Measurements from ENCODE around the gene HTR2C. TPM values are rescaled to one million over a fixed set of nuclear protein-coding genes. Genes with fewer than 3 reads are reported as not detected.

The HTR2C gene
- total RNA-seq, 1 donor from 2014 or later, result not detected

DNA sequence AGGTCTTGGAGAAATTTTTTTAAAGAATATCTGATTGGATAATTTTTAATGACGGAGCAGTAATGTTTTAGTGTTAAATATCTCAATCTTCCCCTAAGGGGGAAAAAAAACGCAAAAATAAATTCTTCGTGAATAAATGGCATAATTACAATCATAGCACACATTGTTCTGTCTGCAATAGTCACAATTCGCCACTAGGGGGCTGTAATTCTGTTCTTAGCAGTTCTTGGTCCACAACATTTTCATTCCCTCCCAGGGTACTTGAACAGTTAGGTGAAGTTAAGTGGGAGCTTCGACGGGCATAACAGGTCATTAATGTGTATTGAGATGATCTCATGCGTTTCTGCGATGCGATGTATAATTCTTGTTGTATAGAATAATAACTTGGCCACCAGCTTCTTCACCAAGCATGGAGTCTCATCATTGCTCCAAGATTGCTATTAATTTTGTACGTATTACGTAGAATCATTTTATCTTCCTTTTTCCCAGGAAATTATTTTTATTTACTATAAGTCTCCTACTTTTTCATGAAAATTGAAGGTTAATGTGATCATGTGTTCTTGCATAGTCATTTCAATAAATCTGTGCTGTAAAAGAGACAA lies 27.2 kb downstream of the HTR2C start:
- ATAC-seq, result peak; percentile 57
- no peak for DNase-seq
- Histone ChIP-seq H3K9me3 (no peaks in the 10 kb centered on the region), H3K4me3 (no peak overlapping the region), H3K4me1 (no peaks in the 10 kb centered on the region), H3K27ac (no peak overlapping the region), H3K27me3 (no peaks in the 10 kb centered on the region), H3K36me3 (no peaks in the 10 kb centered on the region)
- TF ChIP-seq CTCF (IDR thresholded peaks at IDR 0.05), result peak; percentile 68
- intact Hi-C loops (cut with DNase I), result no loop called here

DNA sequence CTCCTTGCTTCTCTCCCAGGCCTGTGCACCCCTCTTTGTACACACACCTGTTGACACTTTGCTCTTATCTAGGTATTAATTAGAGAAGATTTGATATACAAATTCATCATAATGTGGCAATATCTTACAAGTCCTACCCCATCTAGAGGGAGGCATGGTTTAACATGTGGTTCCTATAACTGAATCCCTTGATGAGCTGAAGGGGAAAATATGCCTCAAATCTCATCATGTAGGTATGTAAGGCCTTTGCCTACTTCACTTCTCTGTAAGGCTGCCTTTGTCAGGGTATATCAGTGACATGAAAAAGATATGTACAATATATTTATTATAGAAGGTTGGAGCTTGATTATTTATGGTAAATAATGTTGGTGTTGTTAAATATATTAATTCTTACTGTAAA lies 31.9 kb downstream of the HTR2C start:
- no peaks in the 10 kb centered on the region for H3K9me3 ChIP-seq
- intact Hi-C loops (cut with DNase I), result no loop called here

DNA sequence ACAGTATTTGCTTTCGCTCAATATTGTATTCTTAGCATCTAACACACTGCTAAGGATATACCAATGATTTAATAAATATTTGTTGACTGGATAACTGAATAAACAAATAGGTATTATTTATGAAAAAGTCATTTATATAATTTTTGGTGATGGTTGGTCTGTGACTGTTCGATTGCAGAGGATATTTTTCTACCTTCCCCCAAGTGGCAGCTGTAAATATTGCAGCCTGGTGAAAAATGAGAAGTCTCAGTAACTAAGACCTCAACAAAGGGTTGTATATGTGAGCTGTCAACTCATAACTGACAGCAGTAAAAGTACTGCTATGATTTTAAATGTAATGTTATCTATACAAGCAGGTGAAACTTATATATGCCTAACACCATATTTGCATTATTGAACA lies 36.0 kb downstream of the HTR2C start:
- Histone ChIP-seq H3K9me3 (no peaks in the 10 kb centered on the region), H3K4me3 (no peak overlapping the region), H3K4me1 (no peaks in the 10 kb centered on the region), H3K36me3 (no peaks in the 10 kb centered on the region), H3K27ac (no peak overlapping the region), H3K27me3 (no peaks in the 10 kb centered on the region)
- intact Hi-C loops (cut with DNase I), result no loop called here
- peak; percentile 38 for TF ChIP-seq CTCF (IDR thresholded peaks at IDR 0.05)
- ATAC-seq, result no peak
- no peak for DNase-seq

More for the DNA sequence above, 31.9 kb downstream of the HTR2C start:
- no peak for TF ChIP-seq CTCF (IDR thresholded peaks at IDR 0.05)
- no peak overlapping the region for H3K27ac ChIP-seq
- ATAC-seq, result no peak
- no peaks in the 10 kb centered on the region for H3K4me1 ChIP-seq
- no peaks in the 10 kb centered on the region for H3K36me3 ChIP-seq
- DNase-seq, result no peak
- H3K4me3 ChIP-seq, result no peak overlapping the region
- H3K27me3 ChIP-seq, result no peaks in the 10 kb centered on the region

- TF ChIP-seq CTCF (IDR thresholded peaks at IDR 0.05), result peak; percentile 25
- no peaks in the 10 kb centered on the region for H3K27me3 ChIP-seq
- no peaks in the 10 kb centered on the region for H3K36me3 ChIP-seq
- ATAC-seq, result no peak
- no peaks in the 10 kb centered on the region for H3K4me1 ChIP-seq
- no peak for DNase-seq
- H3K27ac ChIP-seq, result no peak overlapping the region
- intact Hi-C loops (cut with DNase I), result no loop called here
- H3K4me3 ChIP-seq, result no peak overlapping the region
- no peaks in the 10 kb centered on the region for H3K9me3 ChIP-seq
These were observed 42.4 kb downstream of the HTR2C start for GRCh38 chrX:114626323-114626722.

DNA sequence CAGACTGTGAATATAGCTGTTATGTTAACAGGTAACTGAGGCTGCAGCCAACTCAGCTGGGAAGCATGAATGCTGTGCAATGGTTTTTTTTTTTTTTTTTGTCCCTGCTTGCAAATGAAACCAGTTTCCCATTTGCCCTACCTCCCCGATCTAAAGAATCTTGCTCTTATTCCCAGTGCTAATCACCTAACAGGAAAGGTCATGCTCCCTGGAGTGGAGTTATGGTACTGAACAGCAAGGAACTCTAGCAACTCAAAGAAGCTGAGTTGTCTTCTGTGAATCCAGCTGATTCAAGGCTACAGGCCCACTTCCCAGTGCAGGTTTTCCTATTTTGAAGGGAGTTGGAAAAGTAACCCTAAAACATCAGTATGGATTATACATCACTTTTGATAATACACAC lies 52.1 kb downstream of the HTR2C start:
- Histone ChIP-seq H3K9me3 (no peaks in the 10 kb centered on the region), H3K4me1 (no peaks in the 10 kb centered on the region), H3K27me3 (no peaks in the 10 kb centered on the region), H3K27ac (no peak overlapping the region), H3K36me3 (no peaks in the 10 kb centered on the region), H3K4me3 (no peak overlapping the region)
- ATAC-seq (no peak), DNase-seq (no peak)
- intact Hi-C loops (cut with DNase I), result no loop called here
- no peak for TF ChIP-seq CTCF (IDR thresholded peaks at IDR 0.05)

DNA sequence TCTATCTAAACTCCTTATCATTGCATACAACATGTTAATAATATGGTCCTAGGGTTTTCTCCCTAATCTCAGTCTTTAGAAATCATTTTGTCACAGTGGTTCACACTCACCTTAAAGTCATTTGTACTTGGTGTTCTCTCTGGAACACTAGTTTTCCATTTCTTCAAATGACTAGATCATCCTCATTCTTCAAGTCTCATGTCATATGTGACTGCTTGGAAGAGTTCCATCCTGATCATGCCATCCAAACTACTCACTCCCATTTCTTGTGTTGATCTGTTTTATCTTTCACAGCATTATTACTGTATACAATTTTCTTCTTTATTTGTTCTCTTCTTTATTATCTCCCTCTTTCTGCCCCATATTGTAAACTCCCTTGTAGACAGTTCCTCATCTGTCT lies 66.5 kb downstream of the HTR2C start:
- DNase-seq (no peak), ATAC-seq (no peak)
- H3K36me3 ChIP-seq, result no peaks in the 10 kb centered on the region
- intact Hi-C loops (cut with DNase I), result no loop called here
- no peaks in the 10 kb centered on the region for H3K9me3 ChIP-seq
- H3K4me3 ChIP-seq, result no peak overlapping the region
- TF ChIP-seq CTCF (IDR thresholded peaks at IDR 0.05), result no peak
- no peak overlapping the region for H3K27ac ChIP-seq
- no peaks in the 10 kb centered on the region for H3K27me3 ChIP-seq
- no peaks in the 10 kb centered on the region for H3K4me1 ChIP-seq
